ENCODE measurements around the gene AVPI1.

The AVPI1 gene, protein sequence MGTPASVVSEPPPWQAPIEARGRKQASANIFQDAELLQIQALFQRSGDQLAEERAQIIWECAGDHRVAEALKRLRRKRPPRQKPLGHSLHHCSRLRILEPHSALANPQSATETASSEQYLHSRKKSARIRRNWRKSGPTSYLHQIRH

DNA sequence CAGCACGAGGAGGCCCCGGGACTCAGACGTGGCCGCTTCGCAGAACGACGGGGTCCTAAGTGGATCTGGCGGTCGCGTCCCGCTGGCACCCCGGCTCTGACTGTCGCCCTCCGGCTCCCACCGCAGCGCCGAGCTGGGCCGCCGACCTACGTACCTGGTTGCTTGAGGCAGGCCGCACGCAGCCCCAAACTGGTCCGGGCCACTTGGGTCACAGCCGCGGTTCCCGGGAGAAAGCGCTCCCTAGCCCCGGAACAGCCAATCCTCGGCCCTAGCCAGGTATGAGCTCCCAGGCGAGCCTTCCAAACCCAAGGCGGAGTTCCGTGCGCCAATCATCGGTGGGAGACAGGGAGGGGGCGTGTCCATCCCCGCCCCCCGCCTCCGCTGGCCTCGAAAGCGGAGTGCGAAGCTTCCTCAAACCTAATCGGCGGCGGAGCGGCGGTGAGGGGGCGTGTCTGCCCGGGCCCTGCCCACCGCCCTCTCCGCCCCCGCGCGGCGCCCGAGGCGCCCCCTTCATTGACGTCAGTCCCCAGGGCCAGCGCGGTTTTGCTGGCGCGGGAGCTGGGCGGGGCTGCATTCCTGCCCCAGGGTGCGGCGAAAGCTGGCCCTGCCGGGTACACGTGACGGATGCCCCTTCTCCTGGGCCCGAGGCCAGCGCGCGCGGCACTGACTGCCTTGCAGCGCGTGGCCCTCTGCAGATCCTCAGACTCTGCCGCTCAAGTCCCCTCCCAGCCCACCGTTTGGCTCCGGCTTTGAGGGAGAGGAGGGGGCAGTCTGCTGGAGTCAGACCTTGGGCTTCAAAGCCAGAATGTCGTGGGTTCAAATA, at the start of gene AVPI1:
AVPI1 (minus strand) TSS at position 280 of the 823 bp plus-strand sequence. CDS start 7,336 bp downstream, outside the sequence.
- peak; percentile 88 for DNase-seq

DNA sequence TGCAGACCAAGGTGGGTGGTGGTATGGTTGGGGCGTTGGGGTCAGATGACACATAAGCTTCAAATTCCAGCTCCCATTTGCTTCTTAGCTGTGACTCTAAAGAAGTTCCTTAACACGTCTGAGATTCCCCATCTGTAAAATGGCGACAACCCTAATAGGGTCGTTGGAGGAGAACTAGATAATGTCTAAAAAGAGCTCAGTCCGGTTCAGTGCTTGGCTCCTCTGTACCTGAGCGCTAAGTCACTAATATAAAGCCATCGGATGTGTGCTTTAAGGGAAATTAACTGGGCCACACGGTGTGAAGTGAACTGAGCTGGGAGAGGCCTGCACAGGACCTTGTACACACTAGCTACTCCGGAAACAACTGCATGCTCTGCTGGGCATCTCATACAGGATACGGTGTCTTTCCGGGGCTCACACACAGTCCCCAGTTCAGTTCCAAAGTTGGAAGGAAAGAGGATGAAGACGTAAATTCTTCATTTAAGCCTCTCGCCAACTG, 49.4 kb upstream of the AVPI1 start:
- DNase-seq: no peak

DNA sequence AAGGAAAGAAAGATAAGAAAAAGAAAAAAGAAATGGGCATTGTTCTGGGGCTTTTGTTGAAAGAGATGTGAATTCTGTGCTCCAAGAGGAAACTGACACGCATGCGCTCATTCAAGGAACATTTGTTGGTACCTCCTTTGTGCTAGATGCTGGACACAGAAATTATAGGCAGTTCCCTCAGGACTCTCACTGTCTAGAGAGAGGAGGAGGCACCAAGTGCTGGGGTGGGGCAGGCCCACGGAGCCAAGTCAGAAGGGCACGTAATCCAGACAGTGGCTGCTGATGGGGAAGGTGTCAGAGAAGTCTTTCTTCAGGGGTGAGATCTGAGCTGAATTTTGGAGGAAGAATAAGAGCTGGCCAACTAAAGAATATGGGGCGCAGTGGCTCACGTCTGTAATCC, 47.0 kb upstream of the AVPI1 start:
- DNase-seq: no peak

DNA sequence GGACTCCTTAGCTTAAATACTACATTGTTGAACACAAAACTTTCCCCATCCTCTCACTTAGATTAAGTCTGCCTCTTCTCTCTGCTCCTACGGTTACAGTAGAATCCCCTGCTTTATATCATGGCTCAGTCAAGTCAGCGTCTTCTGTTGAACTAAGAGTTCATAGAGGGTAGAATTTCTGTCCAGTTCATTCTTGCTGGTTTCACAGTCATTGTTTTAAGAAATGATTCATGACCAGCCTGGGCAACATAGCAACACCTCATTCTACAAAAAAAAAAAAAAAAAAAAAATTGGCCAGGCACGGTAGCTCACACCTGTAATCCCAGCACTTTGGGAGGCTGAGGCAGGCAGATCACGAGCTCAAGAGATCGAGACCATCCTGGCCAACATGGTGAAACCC, 46.2 kb upstream of the AVPI1 start:
- DNase-seq: no peak

DNA sequence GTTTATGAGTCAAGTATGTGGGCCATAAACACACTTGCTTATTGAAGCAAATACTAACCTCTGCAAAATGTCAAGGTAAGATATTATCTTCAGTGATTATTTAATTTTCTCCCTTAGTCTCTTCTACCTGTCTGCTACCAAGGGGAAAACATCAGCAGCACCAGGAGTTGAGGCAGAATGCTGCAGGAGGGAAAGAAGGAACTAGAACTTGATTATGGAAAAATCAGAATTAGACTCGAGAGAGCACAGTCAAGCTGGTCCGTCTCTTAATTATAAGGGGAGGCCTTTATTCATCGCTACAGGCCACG, 45.0 kb upstream of the AVPI1 start:
- DNase-seq: no peak

DNA sequence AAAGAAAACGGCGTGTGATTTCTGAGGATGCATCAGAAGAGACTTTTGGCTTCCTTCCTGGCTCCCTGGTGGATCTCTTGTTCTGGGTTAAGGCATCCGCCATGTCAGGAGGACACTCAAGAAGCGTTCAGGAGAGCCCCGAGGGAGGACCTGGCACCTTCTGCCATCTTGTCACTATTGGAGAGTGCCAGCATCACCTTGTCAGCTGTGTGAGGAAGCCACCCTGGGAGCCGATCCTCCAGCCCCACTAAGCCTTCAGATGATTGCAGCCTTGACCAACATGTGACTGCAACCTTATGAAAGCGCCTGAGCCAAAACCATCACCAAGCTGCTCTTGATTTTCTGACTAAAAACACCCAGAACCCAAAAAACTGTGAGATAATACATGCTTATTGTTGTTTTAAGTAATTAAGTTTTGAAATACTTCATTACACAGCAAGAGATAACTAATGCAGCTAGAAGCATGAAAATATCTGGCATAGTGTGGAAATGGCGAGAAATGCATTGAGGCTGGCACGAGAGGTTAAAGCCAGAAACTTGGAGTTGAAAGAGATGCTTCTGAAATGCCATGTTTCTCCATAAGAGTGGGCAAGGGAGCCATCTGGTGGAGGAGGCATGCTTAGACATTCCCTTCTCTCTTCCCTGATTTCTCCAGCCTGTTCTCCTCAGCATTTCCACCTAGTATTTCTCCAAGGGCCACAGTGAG, 44.5 kb upstream of the AVPI1 start:
- DNase-seq: no peak

DNA sequence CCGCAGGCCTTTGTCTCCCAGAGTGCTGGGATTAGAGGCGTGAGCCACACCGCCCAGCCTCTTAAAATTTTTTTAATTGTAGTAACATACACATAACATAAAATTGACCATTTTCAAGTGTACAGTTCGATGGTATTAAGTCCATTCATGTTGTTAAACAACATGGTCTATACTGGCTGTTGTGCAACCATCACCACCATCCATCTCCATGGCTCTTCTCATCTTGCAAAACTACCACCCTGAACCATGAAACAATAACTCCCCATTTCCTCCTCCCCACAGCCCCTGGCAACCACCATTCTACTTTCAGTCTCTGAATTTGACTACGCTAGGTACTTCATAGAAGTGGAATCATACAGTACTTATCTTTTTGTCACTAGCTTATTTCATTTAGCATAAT, 42.0 kb upstream of the AVPI1 start:
- DNase-seq: no peak

DNA sequence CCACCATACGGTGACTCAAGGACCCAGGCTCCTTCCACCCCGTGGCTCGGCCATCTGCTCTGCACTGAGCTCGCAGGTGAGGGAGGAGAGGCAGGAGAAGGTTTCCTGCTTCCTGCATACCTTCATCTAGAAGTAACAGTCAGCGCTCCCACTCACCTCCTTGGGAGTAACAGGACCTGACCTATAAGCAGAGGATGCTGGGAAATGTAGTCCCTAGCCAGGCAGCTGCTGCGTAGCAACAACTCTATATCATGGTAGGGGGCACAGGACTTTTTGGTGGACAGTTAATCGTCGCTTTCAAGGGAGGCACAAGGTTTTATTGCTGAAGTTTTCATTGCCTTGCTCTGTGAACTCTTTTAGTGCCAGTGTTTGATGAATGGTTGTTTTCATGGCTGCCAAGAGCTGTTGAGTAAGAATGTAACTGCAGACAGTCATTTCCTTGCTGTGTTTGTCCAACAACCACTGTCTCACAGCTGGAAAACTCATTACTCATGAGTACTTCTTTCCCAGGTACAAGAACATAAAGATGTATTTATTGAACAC, 39.7 kb upstream of the AVPI1 start:
- DNase-seq: no peak

DNA sequence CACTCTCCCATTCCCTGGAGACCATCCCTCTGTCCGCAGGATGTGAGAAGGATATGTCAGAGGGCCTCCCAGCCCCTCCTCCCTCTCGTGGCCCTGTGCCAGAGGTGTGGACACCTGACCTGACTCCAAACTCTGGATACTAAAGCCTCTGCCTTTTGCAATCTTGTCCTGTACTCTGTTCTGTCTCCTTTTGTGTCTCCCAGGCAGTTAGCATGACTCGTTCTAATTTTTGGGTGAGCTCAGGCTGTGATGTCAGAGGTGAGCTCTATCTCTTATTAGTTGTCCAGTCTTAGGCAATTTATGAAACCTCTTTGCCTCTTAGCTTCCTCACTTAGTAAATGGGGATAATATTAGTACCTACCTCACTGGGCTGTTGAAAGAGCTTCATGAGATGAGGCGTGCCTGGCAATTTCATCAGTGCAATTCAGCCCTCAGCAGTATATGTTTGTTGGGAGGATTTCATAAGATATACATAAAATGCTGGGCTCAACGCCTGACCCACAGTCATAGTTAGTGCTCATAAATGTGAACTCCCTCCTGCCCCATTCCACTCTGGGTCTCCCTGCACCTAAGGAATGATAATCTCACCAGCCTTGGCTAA, 37.4 kb upstream of the AVPI1 start:
- DNase-seq: no peak

DNA sequence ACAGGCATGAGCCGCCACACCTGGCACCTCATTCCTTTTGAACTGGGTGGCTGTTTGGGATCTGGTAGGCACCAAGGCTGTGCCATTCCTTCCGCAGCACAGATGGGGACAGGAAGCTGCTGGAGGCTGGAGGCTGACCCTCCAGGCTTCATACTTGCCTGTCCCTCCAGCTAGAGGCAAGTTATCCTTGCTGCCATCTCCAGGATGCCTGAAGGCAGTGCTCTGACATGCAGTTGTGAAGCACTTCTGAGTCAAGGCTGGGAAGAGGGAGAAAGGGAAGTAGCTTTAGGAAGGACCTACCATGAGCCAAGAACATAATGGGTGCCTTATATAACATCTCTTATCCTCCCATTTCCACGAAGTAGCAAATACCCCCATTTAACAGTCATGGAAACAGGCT, 36.0 kb upstream of the AVPI1 start:
- no peak for DNase-seq

DNA sequence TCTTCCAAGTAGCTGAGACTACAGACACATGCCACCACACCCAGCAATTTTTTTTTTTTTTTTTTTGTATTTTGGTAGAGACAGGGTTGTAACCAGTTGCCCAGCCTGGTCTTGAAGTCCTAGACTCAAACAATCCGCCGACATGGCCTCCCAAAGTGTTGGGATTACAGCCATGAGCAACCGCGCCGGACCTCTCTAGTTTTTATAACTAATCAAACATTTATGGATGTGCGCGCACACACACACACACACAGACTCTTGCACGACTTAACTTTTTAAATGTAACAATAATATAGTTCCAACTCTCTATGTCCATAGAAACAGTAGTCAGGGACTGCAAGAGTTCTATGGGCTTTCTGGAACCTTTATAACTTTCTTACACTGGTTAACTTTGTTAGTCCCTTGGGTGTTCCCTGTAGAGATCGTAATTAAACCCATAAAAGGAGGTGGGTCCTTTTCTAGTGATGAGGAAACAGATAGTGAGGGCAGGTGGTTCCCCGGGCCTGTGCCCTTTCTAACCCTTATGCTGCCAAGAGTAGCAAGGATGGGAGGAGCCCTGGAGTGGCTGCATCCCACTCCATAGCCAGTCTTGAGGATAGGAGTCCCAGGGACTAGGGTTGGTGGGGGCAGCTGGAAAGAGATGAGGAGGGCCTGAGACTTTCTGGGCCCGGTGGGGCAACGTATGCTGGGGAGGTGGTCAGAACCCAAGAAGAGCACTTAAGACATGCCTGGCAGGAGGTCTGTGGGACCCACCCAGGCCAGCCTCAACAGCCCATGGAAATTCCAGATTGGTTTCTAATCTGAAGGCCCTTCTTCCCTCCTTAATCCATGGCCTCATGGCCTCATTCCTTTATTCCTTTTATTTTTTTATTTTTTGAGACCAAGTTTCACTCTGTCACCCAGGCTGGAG, 35.1 kb upstream of the AVPI1 start:
- no peak for DNase-seq

DNA sequence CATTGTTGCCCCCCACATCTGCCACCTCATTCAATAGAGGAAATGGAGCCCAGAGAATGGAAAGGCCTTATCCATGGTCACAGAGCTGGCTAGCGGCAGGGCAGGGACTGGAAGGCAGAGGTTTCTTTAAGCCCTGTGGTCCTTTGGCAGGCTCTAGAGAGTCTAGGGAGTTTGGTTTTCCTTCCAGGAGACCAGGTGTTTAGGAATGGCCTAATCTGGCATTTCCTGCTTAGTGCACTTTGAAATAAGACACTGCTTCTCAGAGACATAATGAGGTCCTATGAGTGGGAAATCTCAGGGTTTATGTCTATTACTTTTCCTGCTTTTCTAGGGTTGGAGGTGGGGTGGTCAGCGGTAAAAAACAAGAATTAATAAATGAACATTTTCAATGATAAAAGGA, 32.6 kb upstream of the AVPI1 start:
- DNase-seq: no peak

DNA sequence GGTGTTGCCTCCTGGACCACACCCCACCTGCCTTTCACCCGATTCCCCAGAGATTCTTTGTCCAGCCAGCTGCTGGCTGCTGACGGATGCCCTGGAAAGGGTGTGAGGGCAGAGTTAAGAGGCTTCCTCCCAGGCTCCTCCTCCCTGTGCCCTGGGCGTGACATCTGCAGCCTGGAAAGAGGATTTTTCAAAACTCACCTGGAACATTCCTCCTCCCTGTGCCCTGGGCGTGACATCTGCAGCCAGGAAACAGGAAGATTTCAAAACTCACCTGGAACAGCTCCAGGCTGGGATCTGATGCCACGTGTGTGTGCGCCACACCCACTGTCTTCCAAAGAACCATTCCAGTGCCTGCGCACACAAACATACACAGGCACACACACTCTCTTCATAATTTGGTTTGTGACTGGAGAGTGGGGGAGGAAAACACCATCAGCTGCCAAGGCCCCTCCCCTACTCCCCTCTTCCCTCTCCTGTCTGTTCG, 31.7 kb upstream of the AVPI1 start:
- DNase-seq: no peak

DNA sequence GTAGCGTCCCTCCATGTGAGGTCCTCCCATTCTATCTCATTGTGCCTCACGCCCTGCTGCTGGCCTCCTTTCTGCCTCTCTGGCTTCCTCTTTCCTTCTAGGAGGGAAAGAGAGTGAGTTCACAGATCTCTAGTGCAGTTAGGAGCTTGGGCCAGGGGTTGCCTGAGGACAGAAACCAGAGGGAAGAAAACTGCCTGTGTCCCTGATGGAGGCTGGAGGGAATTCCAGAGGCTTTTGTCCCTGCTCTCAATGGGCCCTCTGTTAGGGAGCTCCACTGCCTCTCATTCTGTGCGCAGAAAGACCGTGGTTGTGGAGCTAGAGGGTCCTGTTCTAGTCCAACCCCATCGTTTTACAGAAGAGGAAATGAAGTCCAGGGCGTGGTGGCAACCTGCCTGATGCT, 31.1 kb upstream of the AVPI1 start:
- no peak for DNase-seq

DNA sequence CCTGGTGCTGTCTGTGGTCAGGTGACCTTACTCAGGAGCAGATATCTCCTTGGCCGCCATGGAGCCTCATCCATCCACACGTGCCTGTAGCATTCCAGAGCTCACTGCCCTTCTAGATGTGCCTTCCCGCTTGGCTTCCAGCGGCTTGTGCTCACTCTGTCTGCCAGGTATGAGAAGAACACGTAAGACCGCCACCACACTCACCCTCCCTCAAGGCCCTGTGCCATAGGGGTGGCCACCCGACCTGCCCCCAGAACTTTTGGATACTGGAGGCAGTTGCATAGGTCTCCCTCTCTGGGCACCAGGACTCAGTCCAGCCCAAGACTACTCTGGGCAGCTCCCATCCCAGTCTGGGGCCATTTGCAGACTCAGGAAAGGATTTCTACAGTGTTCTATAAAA, 30.6 kb upstream of the AVPI1 start:
- no peak for DNase-seq

DNA sequence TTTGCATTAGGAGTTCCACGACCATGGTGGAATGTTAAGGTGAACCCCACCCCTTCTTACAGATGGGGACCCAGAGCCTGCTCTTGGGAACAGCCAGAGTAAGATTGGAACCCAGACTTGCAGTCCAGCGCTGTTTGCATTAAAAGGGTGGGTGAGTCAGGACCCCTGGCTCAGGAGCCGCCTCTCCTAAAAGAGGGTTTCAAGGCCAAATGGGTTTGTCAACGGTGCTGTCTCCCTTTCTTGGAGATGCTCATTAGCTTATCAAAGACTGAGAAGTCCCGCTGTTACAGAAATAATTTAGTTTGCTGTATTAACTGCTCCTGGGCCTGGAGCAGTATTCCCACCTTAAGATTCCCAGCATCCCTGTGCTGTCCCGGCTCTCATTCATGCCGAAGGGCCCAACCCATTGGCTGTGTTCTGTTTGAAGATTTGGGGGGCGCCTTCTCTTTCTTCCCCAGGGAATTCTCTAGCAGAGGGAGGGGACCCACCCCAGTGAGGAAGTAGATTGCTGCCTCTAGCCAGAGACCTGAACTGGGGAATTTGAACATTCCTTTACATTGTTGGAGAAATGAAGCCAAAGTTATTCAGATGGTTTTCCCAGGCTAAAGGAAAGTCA, 28.3 kb upstream of the AVPI1 start:
- DNase-seq: no peak

DNA sequence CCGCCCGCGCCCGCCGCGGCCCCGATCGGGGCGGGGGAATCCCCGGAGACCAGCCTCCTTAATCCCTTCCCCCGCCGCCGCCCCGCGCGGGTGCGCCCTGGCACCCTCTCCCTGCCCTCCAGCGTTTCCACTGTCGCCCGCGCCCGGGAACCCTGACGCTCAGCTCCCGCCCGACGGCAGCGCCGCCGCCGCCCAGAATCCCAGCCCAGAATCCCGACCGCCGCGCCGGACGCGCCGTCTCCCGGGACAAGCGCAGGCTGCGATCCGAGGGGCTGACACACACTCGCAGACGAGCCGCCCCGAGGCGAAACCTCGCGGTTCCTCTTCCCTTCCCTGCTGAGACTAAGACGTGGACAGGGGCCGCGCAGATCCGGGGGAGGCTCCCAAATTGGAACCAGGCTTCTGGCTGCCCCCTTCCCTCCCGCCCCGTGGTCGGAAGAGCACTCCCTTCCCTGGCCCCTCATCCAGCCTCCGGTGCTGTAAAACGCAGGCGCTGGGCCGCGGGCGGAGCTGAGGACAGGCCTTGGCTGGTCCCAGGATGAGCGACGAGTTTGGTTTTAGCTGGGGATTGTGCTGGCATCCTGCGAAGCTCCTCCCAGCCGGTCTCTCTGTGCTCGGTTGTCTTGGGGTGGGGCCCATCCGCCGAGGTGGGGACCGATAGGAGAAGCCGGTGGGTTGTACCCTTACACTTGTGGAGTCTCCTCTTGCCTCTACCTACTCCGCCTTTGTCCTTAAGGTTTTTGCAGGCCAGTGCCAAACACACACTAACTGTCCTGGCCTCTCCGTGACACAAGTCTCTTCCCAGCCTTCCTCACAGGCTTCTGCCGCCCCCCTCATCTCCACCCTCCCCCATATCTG, 27.6 kb upstream of the AVPI1 start:
- DNase-seq: no peak

DNA sequence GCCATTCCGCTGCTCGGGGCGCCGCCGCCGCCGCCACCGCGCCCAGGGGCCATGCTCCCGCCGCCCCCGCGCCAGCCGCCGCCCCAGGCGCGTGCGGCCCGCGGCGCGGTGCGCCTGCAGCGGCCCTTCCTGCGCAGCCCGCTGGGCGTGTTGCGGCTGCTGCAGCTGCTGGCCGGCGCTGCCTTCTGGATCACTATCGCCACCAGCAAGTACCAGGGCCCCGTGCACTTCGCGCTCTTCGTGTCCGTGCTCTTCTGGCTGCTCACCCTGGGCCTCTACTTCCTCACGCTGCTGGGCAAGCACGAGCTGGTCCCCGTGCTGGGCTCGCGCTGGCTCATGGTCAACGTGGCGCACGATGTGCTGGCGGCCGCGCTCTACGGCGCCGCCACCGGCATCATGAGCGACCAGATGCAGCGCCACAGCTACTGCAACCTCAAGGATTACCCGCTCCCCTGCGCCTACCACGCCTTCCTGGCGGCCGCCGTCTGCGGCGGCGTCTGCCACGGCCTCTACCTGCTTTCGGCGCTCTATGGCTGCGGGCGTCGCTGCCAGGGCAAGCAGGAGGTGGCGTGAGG, 26.9 kb upstream of the AVPI1 start:
- peak; percentile 18 for DNase-seq

DNA sequence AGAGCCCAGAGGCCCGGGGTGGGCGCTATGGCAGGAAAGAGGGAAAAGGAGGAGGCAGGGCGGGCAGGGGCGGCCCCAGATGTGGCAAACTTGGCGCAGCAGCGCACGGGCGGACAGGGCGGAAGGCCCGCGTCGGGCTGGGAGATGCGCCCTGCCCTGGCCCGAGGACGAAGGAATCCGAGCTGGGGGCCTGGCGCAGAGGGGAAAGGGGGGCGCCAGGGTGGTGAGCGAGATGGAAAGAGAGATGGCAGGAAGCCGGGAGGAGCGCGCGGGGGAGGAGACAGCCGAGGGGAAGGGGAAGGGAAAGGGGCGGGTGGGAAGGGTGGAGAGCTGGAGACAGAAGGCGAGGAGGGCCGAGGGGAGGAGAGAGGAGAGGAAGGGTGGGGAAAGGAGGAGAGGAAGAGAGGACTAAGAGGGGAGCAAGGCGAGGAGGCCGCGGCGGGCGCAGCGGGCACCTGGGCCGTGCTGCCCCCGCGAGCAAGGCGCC, 26.3 kb upstream of the AVPI1 start, which contains the start of gene MARVELD1:
MARVELD1 (plus strand) TSS at position 392 of the 487 bp plus-strand sequence. CDS start 147 bp downstream, outside the sequence.
- DNase-seq: no peak
